Measurements from ENCODE around the gene HPDL.

DNA sequence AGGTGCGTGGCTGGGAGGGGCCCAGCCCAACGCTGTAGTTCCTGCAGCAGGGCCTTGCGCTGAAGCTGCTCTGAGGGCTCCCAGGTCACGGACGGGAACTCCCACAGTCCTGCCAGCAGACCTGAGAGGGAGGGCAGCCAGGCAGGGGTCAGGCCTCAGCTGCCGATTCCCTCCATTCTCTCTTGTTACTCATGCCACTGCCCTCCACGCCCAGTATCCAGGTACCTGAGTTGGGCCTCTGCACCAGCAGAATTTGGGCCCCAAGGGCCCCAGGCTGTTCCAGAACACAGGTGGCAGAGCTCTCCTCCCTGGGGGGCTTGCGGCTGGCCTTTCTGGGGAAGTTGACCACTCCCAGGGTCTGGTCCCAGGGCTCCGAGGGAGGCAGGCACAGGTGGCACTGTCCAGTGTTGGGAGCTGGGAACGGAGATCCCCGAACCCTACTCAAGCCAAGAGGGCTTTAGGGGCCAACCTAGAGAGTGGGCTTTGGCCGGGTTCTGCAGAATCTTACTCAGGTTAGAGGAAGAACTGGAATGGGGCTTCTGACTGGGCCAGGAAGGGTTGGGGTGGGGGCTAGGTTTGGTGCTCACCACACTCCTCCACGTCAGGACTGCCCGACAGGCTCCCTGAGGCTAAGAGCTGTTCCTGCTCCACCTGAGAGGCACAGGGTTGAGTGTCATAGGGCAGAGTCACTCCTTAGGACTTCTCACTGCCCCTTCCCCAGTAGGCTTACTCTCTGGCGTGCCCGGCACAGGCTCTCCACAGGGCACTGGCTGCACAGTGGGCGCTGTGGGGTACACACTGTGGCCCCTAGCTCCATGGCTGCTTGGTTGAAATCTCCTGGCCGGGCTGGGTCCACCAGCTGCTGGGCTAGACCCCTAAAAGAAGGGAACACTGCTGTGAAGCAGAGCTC lies 5.0 kb downstream of the HPDL start:
- TF ChIP-seq, protein P1, sequence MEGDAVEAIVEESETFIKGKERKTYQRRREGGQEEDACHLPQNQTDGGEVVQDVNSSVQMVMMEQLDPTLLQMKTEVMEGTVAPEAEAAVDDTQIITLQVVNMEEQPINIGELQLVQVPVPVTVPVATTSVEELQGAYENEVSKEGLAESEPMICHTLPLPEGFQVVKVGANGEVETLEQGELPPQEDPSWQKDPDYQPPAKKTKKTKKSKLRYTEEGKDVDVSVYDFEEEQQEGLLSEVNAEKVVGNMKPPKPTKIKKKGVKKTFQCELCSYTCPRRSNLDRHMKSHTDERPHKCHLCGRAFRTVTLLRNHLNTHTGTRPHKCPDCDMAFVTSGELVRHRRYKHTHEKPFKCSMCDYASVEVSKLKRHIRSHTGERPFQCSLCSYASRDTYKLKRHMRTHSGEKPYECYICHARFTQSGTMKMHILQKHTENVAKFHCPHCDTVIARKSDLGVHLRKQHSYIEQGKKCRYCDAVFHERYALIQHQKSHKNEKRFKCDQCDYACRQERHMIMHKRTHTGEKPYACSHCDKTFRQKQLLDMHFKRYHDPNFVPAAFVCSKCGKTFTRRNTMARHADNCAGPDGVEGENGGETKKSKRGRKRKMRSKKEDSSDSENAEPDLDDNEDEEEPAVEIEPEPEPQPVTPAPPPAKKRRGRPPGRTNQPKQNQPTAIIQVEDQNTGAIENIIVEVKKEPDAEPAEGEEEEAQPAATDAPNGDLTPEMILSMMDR (IDR thresholded peaks at IDR 0.05; ENCODE audit: low read depth, low read length): no peak
- TF ChIP-seq POLR2A (IDR thresholded peaks at IDR 0.05; ENCODE audit: extremely low read depth, insufficient read length): no peak

Data from NB4 (cell line).